Neural progenitor cell (in vitro differentiated cells): ENCODE results near the gene FILIP1. TPM values are rescaled to one million over a fixed set of nuclear protein-coding genes. Genes with fewer than 3 reads are reported as not detected.
A peak's percentile ranks its signal among the peaks of the same experiment; 100 is the strongest.

Experiments
- DNase-seq: peaks from one replicate; pipeline ENCODE4 v3.0.0-alpha.2; 2016; ENCODE audit warnings: low spot score
- H2AFZ ChIP-seq: fragments of 200-600 bp; sonication (generic); replicated peaks from 2 replicates; pipeline ENCODE4 v1.6.1; 2016; ENCODE audit warnings: antibody characterized with exemption
- H3F3A ChIP-seq: fragments of 200-600 bp; sonication (generic); 2 replicates; pipeline ENCODE4 v1.6.1; 2016; ENCODE audit warnings: antibody characterized with exemption, low read depth
- H3K27ac ChIP-seq: fragments of 200-600 bp; sonication (generic); 2 replicates; pipeline ENCODE4 v1.5.1; 2016; ENCODE audit warnings: mild to moderate bottlenecking
- H3K27me3 ChIP-seq: fragments of 200-600 bp; sonication (generic); 2 replicates; pipeline ENCODE4 v1.6.1; 2016; ENCODE audit warnings: mild to moderate bottlenecking, moderate library complexity
- H3K36me3 ChIP-seq: fragments of 200-600 bp; sonication (generic); 2 replicates; pipeline ENCODE4 v1.5.1; 2016
- H3K4me1 ChIP-seq: fragments of 200-600 bp; sonication (generic); 2 replicates; pipeline ENCODE4 v1.6.1; 2016; ENCODE audit warnings: mixed run types
- H3K4me2 ChIP-seq: fragments of 200-600 bp; sonication (generic); 2 replicates; pipeline ENCODE4 v1.6.1; 2016
- H3K4me3 ChIP-seq: fragments of 200-600 bp; sonication (generic); 2 replicates; pipeline ENCODE4 v1.5.1; 2016
- H3K79me2 ChIP-seq: fragments of 200-600 bp; sonication (generic); 2 replicates; pipeline ENCODE4 v1.6.1; 2016; ENCODE audit warnings: low read depth
- H3K9ac ChIP-seq: fragments of 200-600 bp; sonication (generic); 2 replicates; pipeline ENCODE4 v1.6.1; 2016
- H3K9me3 ChIP-seq: fragments of 200-600 bp; sonication (generic); 2 replicates; pipeline ENCODE4 v1.5.1; 2016; ENCODE audit warnings: low read depth
- H4K20me1 ChIP-seq: fragments of 200-600 bp; sonication (generic); 2 replicates; pipeline ENCODE4 v1.6.1; 2016; ENCODE audit warnings: low read depth
- H3K27ac Mint-ChIP-seq: 3 replicates; pipeline ENCODE4 v1.8.0; 2021; ENCODE audit warnings: mixed read lengths
- H3K27me3 Mint-ChIP-seq: 2 replicates; pipeline ENCODE4 v1.8.0; 2022; ENCODE audit warnings: low read depth, mild to moderate bottlenecking, inconsistent platforms, moderate library complexity, mixed read lengths; ENCODE audit not compliant: insufficient read depth
- H3K36me3 Mint-ChIP-seq: 3 replicates; pipeline ENCODE4 v1.8.0; 2021; ENCODE audit warnings: mixed read lengths
- H3K4me1 Mint-ChIP-seq: 3 replicates; pipeline ENCODE4 v1.8.0; 2021; ENCODE audit warnings: mixed read lengths
- H3K4me3 Mint-ChIP-seq: 3 replicates; pipeline ENCODE4 v1.8.0; 2021; ENCODE audit warnings: mild to moderate bottlenecking, moderate library complexity, mixed read lengths
- H3K9me3 Mint-ChIP-seq: 3 replicates; pipeline ENCODE4 v1.8.0; 2020; ENCODE audit warnings: mixed read lengths
- EZH2 ChIP-seq: fragments of 200-600 bp; sonication (generic); IDR thresholded peaks from 2 replicates; pipeline ENCODE4 v1.6.1; 2017; ENCODE audit warnings: antibody characterized with exemption, mild to moderate bottlenecking, moderate library complexity
- EZH2phosphoT487 ChIP-seq: fragments of 200-600 bp; sonication (generic); IDR thresholded peaks from 2 replicates; pipeline ENCODE4 v1.6.1; 2017; ENCODE audit warnings: antibody characterized with exemption
- total RNA-seq: library from RNA; depleted of rRNA; stranded (reverse); fragments of >200 nt; gene quantifications from 2 replicates; pipeline ENCODE4 v1.2.3, GENCODE V29; 2015; ENCODE audit warnings: low replicate concordance
- TF ChIP-seq, protein P1 (sequence below): fragments of 200-600 bp; sonication (generic); IDR thresholded peaks from 2 replicates; pipeline ENCODE4 v1.5.1; 2017; ENCODE audit warnings: antibody characterized with exemption, mild to moderate bottlenecking

Gene FILIP1
- total RNA-seq, 1 donor from 2014 or later, result 22.6 TPM

DNA sequence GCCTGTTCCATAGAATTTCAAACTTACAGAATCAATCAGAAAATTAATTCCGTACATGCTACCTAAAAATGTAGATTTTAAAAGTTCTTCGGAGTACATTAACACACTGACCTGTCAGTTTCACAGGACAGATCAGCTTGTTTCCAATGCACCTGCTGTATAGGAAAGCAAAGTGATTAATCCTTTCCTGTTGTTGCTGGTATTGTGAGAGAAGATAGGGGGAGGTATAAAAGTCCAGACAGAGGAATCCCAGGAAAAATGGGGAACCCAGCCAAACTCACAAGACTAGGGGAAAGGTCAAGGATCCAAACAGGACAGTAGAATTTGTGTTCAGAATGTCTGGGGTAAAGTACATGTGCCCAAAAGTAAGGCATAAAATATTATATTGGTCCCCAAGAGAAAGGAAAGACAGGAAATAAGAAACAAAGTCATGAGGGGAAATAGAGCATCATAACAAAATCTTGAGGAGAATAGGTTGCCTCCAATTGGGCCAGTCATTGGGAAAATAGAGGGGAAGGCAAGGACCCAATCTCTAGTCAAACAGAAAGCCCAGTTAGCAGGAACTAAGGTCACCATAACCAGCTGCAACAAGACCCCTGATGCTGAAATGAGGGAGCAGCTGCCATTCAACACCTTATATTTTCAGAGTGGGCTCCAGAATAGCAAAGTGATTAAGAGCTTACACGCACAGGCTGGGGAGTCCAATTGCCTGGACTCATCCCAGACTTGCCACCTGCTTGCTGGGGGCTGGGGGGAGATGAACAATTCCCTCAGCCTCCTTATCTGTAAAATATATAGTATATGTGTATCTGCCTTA is 10.3 kb downstream of the FILIP1 start:
- H3K36me3 ChIP-seq, result no peaks in the 10 kb centered on the region

DNA sequence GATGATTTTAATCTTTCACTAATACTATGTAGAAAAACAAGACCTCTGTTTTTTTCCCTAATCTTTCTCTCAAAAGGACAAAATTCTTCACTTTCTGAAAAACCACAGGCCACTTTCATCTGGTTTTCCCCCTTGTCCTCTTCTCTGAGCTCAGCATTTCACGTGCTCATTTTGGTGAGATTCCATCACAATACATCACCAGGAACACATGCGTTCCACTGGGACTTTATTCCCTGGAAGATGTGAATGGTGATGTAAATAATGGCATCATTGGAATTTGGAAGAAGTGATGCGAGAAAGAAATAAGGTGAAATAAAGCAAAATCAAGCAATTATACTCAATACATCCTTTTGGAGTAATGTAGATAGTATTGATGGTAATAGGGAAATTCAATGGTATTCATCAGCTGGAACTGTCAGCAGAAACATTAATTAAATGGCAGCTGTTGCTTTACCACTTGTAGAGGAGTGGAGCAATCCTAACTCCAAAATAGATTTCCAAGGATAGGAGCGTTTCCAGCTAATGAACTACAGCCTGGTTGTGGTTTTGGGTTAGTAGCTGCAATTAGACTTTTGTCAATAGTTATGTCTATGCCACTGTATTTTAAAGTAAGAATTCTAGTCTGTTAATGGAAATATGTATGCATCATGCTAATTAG is 11.5 kb downstream of the FILIP1 start:
- H3F3A ChIP-seq, result no peaks in the 10 kb centered on the region
- H4K20me1 ChIP-seq, result no peaks in the 10 kb centered on the region
- no peak overlapping the region for H3K4me2 ChIP-seq
- H3K36me3 ChIP-seq, result no peaks in the 10 kb centered on the region
- no peak for DNase-seq
- Mint-ChIP-seq H3K4me3 (no peak overlapping the region), H3K36me3 (no peaks in the 10 kb centered on the region), H3K27me3 (no peaks in the 10 kb centered on the region), H3K27ac (no peak overlapping the region), H3K9me3 (no peaks in the 10 kb centered on the region), H3K4me1 (peaks cover 7% of the 10 kb centered on the region)
- no peaks in the 10 kb centered on the region for H3K27me3 ChIP-seq
- peak overlapping the region; percentile 4 for H2AFZ ChIP-seq
- TF ChIP-seq EZH2, result no peak
- TF ChIP-seq, protein P1, sequence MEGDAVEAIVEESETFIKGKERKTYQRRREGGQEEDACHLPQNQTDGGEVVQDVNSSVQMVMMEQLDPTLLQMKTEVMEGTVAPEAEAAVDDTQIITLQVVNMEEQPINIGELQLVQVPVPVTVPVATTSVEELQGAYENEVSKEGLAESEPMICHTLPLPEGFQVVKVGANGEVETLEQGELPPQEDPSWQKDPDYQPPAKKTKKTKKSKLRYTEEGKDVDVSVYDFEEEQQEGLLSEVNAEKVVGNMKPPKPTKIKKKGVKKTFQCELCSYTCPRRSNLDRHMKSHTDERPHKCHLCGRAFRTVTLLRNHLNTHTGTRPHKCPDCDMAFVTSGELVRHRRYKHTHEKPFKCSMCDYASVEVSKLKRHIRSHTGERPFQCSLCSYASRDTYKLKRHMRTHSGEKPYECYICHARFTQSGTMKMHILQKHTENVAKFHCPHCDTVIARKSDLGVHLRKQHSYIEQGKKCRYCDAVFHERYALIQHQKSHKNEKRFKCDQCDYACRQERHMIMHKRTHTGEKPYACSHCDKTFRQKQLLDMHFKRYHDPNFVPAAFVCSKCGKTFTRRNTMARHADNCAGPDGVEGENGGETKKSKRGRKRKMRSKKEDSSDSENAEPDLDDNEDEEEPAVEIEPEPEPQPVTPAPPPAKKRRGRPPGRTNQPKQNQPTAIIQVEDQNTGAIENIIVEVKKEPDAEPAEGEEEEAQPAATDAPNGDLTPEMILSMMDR, result no peak
- H3K9me3 ChIP-seq, result no peaks in the 10 kb centered on the region
- peaks cover 5% of the 10 kb centered on the region for H3K4me1 ChIP-seq
- H3K79me2 ChIP-seq, result no peaks in the 10 kb centered on the region
- no peak overlapping the region for H3K27ac ChIP-seq
- no peak overlapping the region for H3K4me3 ChIP-seq
- no peak overlapping the region for H3K9ac ChIP-seq

More for the DNA sequence above, 10.3 kb downstream of the FILIP1 start:
- Mint-ChIP-seq H3K27me3 (no peaks in the 10 kb centered on the region), H3K36me3 (no peaks in the 10 kb centered on the region), H3K4me3 (no peak overlapping the region), H3K9me3 (no peaks in the 10 kb centered on the region), H3K4me1 (peaks cover 20% of the 10 kb centered on the region), H3K27ac (no peak overlapping the region)
- no peak for TF ChIP-seq EZH2phosphoT487
- TF ChIP-seq, protein P1, result no peak
- TF ChIP-seq EZH2, result no peak
- Histone ChIP-seq H3K27me3 (no peaks in the 10 kb centered on the region), H2AFZ (no peak overlapping the region), H3K4me3 (no peak overlapping the region), H3K4me2 (no peak overlapping the region), H3K4me1 (peaks cover 18% of the 10 kb centered on the region), H3F3A (no peaks in the 10 kb centered on the region), H3K27ac (no peak overlapping the region), H3K79me2 (no peaks in the 10 kb centered on the region), H3K9ac (no peak overlapping the region), H4K20me1 (no peaks in the 10 kb centered on the region), H3K9me3 (no peaks in the 10 kb centered on the region)
- DNase-seq, result no peak

DNA sequence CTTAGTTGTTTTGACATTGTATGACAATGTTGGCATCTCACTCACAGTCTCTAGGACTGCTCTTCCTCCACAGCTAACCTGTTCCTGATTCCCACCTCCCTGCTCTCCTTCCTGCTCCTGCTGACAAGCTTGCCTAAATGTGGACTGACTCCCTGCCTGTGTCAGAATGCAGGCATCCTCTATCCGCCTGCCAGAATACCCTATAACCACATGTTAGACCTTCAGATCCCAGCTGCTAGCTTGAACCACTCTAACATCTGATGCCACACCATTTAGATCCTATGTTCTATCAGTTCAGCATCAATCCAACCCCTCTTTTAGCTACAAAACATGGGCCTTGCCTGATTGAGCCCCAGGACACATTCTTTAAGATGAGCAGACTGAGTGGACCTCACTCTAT is 12.2 kb downstream of the FILIP1 start:
- no peaks in the 10 kb centered on the region for H3K9me3 ChIP-seq
- TF ChIP-seq EZH2 (no peak), EZH2phosphoT487 (no peak)
- TF ChIP-seq, protein P1, result no peak
- peaks cover 4% of the 10 kb centered on the region for H3K4me1 Mint-ChIP-seq
- H3K9ac ChIP-seq, result no peak overlapping the region
- H3K4me2 ChIP-seq, result no peak overlapping the region
- H3K36me3 ChIP-seq, result no peaks in the 10 kb centered on the region
- no peaks in the 10 kb centered on the region for H3K79me2 ChIP-seq
- no peak overlapping the region for H3K27ac Mint-ChIP-seq
- H3K27ac ChIP-seq, result no peak overlapping the region
- H3K36me3 Mint-ChIP-seq, result no peaks in the 10 kb centered on the region
- peaks cover 3% of the 10 kb centered on the region for H3K4me1 ChIP-seq
- peak overlapping the region; percentile 75 for H2AFZ ChIP-seq
- H3K27me3 Mint-ChIP-seq, result no peaks in the 10 kb centered on the region
- H3F3A ChIP-seq, result no peaks in the 10 kb centered on the region
- no peaks in the 10 kb centered on the region for H4K20me1 ChIP-seq
- no peak overlapping the region for H3K4me3 Mint-ChIP-seq
- DNase-seq, result no peak
- H3K9me3 Mint-ChIP-seq, result no peaks in the 10 kb centered on the region
- no peaks in the 10 kb centered on the region for H3K27me3 ChIP-seq
- no peak overlapping the region for H3K4me3 ChIP-seq
